Pancreas (tissue), 10 donors: ENCODE data around the gene IGLL5. TPM values are rescaled to one million over a fixed set of nuclear protein-coding genes. Genes with fewer than 3 reads are reported as not detected.
A peak's percentile ranks its signal among the peaks of the same experiment; 100 is the strongest.

Experiments
- ATAC-seq, 4 donors: fragments of 200-7000 bp; cut with Tn5 transposase; one replicate each; pipeline versions ENCODE4 v1.8.0 to v1.9.1; 2020; ENCODE audit warnings: mild to moderate bottlenecking in 4 of 4, moderate library complexity in 4 of 4
- DNase-seq, 6 donors: peaks; one replicate each; pipeline ENCODE4 v3.0.0-alpha.2; 2020
- FAIRE-seq: peaks from 2 replicates; lab custom pipeline; 2012; peaks lifted over from hg19 to GRCh38; lab: Jason Lieb, UNC
- H3K27ac ChIP-seq, 4 donors: fragments of 200-600 bp; sonication (generic); 1 replicate in 3 of 4; 2 replicates in 1 of 4; pipeline versions ENCODE4 v1.5.0 to v1.8.0; 2020
- H3K27me3 ChIP-seq, 4 donors: fragments of 200-600 bp; one replicate each; pipeline ENCODE4 v1.8.0; 2021
- H3K36me3 ChIP-seq, 3 donors: fragments of 200-600 bp; sonication (generic) in 1 of 3; one replicate each; pipeline versions ENCODE4 v1.5.0 to v1.8.0; 2020 to 2021
- H3K4me1 ChIP-seq, 3 donors: fragments of 200-600 bp; one replicate each; pipeline ENCODE4 v1.8.0; 2021
- H3K4me3 ChIP-seq, 4 donors: fragments of 200-600 bp; sonication (generic) in 2 of 4; one replicate each; pipeline versions ENCODE4 v1.5.0 to v1.8.0; 2020 to 2021
- H3K9me3 ChIP-seq, 4 donors: fragments of 200-600 bp; one replicate each; pipeline ENCODE4 v1.8.0; 2021
- CTCF ChIP-seq, 4 donors: fragments of 200-600 bp; sonication (generic) in 3 of 4; IDR thresholded peaks; one replicate each; pipeline versions ENCODE4 v1.5.0 to v1.8.0; 2021; ENCODE audit warnings: antibody characterized with exemption in 4 of 4
- WGBS, 2 donors: extraction: QIAGEN DNeasy Blood & Tissue Kit; methylation state at CpG; one replicate each; pipeline ENCODE4 v1.1.7; 2013; 5-methylcytosine and 5-hydroxymethylcytosine counted together
- intact Hi-C, 3 donors: fragments of 100-400 bp; cut with DNase I; formaldehyde crosslinking; loops; one replicate each; pipeline versions ENCODE4 v1.11.1 to v1.14.2; 2022
- microRNA-seq, 2 donors: library from miRNA; unstranded; fragments of <30 nt; microRNA quantifications; one replicate each; pipeline versions ENCODE4 to v1.1.0, GENCODE V29; 2019 to 2020
- polyA plus RNA-seq, 2 donors: library from polyadenylated mRNA; stranded (reverse); fragments of 200-250 nt; gene quantifications; one replicate each; pipeline ENCODE4 v1.2.3, GENCODE V29; 2013
- total RNA-seq, 6 donors: library from RNA; stranded (reverse); fragmentation: NEBNext Ultra II Directional in 4 of 6; extraction: Animal tissue kit (Norgen Biotek cat#: 25700) in 4 of 6; gene quantifications; one replicate each; pipeline versions ENCODE4 v1.2.1 to v1.2.4, GENCODE V29; 2021 to 2023
- donor health status: healthy with polysubstance abuse.
- donor health status: DM: no; HTN: no; CAD: no; lungs with moderate emphysema.
- donor health status: DM: no; HTN: no; CAD: no.
- donor health status: control.
- donor health status: control.
- donor health status: Bipolar disorder and iron deficiency.
- donor health status: DM: yes; HTN: yes; CAD: no.
- donor health status: DM: no; HTN: no; CAD: no.
- donor health status: DM: no; HTN: no; CAD: no.
- donor health status: DM: yes; HTN: yes; CAD: no.

IGLL5 gene
- total and polyA plus RNA-seq, 8 donors, result 0.23 to 26.3 (median 0.72) TPM; not detected in 3

GRCh38 chr22:22944268-22944985 is 56.8 kb downstream of the IGLL5 start:
- no peak for TF ChIP-seq CTCF (IDR thresholded peaks at IDR 0.05)
- DNase-seq (peak in 1 of 6 donors; percentile 50), ATAC-seq (no peak), FAIRE-seq (no peak)
- no peaks in the 10 kb centered on the region for H3K9me3 ChIP-seq
- no peak overlapping the region for H3K4me3 ChIP-seq
- no peaks in the 10 kb centered on the region for H3K36me3 ChIP-seq
- 47 to 54% methylated on average over 18 of the region's 18 CpGs for WGBS, 2 donors
- H3K27ac ChIP-seq, result no peak overlapping the region
- H3K4me1 ChIP-seq, result no peaks in the 10 kb centered on the region
- intact Hi-C loops, result no loop called here
- no peaks in the 10 kb centered on the region for H3K27me3 ChIP-seq

- DNase-seq, result peak in 1 of 6 donors; percentile 21
- 68 to 83% methylated on average over 4 of the region's 4 CpGs for WGBS, 2 donors
- no peak for TF ChIP-seq CTCF (IDR thresholded peaks at IDR 0.05)
- ATAC-seq, result no peak
- no peak overlapping the region for H3K27ac ChIP-seq
- no peaks in the 10 kb centered on the region for H3K27me3 ChIP-seq
- FAIRE-seq, result no peak
- no peaks in the 10 kb centered on the region for H3K9me3 ChIP-seq
- no peak overlapping the region for H3K4me3 ChIP-seq
- intact Hi-C loops, result no loop called here
- H3K36me3 ChIP-seq, result no peaks in the 10 kb centered on the region
- H3K4me1 ChIP-seq, result no peaks in the 10 kb centered on the region
These were observed 57.6 kb downstream of the IGLL5 start for GRCh38 chr22:22945195-22945594.

Small RNAs within 50 kb of the gene (microRNA-seq; reads per million reads assigned to microRNA genes)
- gene MIR5571, result 0.29 to 0.39 reads per million in 2 donors

Other genes with a start within 250 kb of the IGLL5 start
- not detected for gene GGTLC2, start 243.2 kb upstream of the IGLL5 start, total RNA-seq
- not detected for gene GGTLC2, start 243.2 kb upstream of the IGLL5 start, polyA plus RNA-seq
- 1 to 10 TPM in 4 of 6 donors, under 1 TPM in 2; 0.88 to 2.3 (median 1.6) TPM for gene GNAZ, start 182.7 kb downstream of the IGLL5 start, total RNA-seq
- gene GNAZ, start 182.7 kb downstream of the IGLL5 start, polyA plus RNA-seq, result 1 to 10 TPM; 2.8 to 9.7 TPM